Ramos (cell line): ENCODE measurements around the gene SEC22A.

Experiments
- in situ Hi-C: fragments of 300-500 bp; cut with MboI; formaldehyde crosslinking; loops from one replicate; pipeline ENCODE4 v1.14.3; 2022; ENCODE audit warnings: low sequenced_read_pairs; ENCODE audit not compliant: unreplicated experiment

SEC22A gene

GRCh38 chr3:123258811-123259420 lies 57.2 kb downstream of the SEC22A start:
- in situ Hi-C loops: no loop called here

DNA sequence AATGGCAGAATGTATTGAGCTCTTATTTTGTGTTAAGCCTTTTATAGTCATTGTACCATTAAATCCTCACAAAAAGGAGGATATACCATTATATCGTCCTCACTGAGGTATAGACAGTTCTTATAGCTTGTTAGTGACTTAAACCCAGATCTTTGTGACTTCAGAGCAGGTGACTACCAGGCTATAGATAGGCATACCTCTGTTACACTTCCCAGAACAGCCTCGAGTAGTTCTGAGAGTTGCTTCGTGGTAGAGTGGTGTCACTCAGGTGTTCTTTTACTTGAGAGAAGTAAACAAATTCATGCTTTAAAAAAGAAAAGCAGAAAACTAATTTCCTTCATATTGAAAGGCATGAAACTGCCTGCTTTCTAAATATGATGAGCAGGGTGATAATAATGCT lies 59.9 kb downstream of the SEC22A start:
- in situ Hi-C loops: no loop called here

- in situ Hi-C loops: no loop called here
These were observed 60.5 kb downstream of the SEC22A start for GRCh38 chr3:123262226-123262625.

GRCh38 chr3:123262868-123263267 lies 61.1 kb downstream of the SEC22A start:
- in situ Hi-C loops: no loop called here

DNA sequence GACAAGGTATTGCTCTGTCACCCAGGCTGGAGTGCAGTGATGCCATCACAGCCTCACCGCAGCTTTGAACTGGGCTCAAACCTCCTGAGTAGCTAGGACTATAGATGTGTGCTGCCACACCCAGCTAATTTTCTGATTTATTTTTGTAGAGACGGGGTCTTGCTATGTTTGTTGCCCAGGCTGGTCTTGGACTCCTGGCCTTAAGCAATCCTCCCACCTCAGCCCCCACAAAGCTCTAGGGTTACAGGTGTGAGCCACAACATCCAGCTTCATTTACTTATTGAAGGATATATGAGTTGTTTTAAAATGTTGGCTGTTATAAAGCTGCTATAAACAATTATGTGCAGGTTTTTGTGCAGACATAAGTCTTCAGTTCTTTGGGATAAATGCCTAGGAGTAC lies 62.2 kb downstream of the SEC22A start:
- in situ Hi-C loops: no loop called here

DNA sequence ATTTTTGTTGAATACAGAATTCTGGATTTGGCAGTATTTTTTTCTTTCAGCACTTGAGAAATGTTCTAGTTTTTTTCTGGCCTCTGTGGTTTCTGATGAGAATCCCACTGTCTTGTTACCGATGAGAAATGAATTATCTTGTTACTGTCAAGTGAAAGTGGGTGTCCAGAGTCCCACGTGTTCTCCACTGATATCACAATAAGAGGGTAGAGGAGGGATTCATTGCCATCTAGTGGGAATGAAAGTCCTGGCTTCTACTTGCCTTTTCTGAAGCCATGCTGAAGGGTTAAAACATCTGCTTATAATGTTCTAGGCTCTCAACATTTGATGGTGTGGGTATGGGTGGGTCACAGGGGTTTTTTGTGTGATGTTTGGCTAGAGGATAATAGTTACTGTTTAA lies 66.1 kb downstream of the SEC22A start:
- in situ Hi-C loops: no loop called here

GRCh38 chr3:123270818-123271217 lies 69.1 kb downstream of the SEC22A start:
- in situ Hi-C loops: no loop called here

DNA sequence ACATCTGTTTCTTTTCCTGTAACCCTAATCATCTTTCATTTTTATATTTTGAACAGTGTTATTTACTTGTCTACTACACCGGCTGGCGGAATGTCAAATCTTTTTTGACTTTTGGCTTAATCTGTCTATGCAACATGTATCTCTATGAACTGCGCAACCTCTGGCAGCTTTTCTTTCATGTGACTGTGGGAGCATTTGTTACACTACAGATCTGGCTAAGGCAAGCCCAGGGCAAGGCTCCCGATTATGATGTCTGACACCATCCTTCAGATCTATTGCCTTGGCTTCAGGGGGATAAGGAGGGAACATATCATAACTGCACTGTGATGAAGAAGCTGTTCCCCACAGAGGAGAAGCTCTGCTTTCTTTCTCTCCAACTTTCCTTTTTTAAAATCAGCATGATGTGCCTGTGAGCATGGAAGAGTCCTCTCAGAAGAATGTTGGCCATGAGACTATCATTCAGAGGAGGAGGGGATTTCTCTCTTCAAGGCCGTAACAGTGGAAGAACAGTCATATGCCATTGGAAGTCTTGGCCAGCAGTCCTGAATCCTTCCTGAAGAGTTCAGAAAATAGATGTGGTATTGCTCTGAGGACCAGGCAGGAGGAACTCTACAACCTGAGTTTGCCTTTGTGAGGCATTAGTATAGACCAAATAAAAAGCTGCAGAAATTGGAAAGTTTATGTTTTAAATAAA lies 69.9 kb downstream of the SEC22A start:
- in situ Hi-C loops: no loop called here

DNA sequence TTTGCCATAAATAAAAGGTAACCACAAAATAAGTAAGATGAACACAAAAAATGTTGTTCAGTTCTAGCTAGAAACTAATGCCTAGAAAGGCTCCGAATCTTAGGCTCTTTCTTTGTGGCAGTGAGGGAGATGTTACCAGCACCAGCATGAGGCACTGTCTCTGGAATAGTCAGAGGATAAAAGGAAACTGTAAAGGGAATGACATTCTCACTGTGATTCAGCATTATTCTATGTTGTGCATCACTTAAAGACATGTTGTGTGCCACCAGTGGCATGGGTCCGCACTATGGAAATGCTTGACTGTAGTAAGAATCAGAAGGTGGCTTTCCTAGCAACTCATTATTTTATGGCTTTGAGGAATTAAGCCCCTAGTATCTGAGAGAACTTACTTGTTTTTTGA lies 70.8 kb downstream of the SEC22A start:
- in situ Hi-C loops: no loop called here

GRCh38 chr3:123275691-123276090 lies 73.9 kb downstream of the SEC22A start:
- in situ Hi-C loops: no loop called here

DNA sequence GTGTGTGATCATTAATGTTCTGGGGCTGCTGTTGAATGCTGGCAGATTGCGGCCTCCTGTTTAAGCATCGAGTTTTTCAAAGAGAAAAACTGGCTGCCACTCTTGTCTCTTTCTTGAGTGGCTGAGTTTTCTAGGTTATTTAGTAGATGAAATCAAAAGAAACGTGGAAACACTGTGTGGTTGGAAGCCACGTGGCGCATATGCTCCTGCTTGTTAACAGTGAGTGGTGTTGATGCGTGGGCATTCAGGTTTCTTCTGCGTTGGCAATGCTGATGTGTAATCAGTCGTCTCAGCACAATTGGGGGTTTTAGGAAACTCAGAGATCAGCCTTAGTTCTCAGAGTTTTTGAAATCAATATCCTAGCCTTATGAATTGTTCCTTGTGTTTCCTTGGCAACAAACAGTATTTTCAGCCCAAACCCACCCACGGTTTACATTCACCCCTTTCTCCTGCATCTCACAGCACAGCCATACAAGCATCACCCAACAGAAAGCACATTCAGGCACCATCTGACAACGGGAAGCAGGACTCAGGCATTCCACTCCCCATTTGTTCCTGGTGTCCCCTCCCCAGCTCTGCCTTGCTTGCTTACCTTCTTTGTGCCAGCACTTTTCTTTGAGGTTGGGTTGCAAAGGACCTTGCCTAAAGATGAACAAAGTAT lies 74.7 kb downstream of the SEC22A start:
- in situ Hi-C loops: no loop called here

DNA sequence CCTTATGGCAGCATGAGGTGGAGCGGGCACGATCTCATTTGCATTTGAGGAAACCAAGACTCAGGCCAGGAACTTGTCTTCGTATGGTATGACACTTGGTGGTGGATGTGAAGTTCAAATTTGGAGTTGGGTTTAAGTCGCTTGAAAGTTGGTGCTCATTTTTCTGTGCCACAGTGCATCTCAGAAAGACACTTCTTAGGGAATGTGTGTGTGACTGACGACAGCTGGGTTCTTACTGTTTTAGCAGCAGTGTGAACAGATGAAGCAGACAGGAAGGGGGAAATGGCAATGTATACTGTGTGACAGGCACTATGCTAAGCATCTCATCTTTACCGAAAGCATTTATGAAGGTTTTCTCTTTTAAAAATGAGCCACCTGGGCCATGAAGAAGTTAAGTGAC lies 75.4 kb downstream of the SEC22A start:
- in situ Hi-C loops: no loop called here

- in situ Hi-C loops: no loop called here
These were observed 76.7 kb downstream of the SEC22A start for GRCh38 chr3:123278446-123278845.

- in situ Hi-C loops: no loop called here
These were observed 77.4 kb downstream of the SEC22A start for GRCh38 chr3:123279121-123279520.

DNA sequence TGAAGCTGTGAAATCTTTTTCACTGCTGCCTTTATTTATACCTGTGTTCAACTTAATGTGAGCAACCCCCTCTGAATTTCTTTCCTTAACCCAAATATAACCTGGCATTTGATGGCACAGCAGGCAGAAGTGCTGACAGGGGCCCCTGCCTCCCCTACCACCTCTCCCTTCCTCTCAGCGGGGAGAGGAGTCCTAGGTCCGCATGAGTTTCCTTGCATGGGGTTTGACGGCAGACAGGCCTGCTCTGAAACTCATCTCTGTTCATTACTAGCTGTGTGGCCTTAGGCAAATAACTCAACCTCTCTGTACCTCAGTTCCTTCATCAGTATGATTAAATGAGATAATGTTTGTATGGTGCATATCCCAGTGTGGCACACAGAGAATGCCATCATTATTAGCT lies 79.7 kb downstream of the SEC22A start:
- in situ Hi-C loops: no loop called here

DNA sequence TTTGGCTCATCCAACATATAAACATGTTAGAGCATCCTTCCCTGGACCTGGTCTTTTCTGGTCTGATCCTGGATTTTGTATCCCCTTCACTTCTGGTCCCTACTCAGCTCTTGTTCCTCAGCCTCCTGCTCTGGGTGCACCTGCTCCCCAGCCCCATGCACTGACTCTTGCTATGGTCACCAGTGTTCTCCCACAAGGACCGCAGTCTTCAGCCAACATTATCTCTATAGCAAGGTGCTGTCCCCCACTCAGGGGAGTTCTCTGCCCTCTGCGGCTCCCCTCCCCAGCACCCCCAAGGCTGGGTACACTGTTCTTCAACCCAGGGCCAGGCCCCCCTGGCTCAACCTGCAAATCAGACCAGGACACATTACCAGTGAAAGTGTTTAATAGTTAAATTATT lies 80.2 kb downstream of the SEC22A start:
- in situ Hi-C loops: no loop called here

DNA sequence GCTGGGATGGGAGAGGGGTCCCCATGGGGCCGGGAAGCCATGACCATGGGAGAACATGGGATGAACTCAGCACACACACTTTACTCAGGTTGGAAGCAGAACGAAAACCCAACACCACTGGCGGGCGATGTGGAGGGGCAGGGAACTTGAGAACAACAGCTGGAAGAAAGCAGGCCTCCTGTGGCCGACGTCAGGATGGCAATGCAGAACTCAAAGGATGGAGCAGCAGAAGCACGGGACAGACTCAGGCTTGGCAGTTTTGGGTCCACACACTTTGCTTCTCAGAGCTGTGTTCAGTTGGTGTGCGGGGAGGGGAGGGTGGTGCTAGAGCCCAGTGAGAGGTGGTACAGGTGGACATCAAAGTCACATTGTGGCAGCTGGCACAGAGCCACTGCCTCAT lies 80.7 kb downstream of the SEC22A start:
- in situ Hi-C loops: no loop called here

DNA sequence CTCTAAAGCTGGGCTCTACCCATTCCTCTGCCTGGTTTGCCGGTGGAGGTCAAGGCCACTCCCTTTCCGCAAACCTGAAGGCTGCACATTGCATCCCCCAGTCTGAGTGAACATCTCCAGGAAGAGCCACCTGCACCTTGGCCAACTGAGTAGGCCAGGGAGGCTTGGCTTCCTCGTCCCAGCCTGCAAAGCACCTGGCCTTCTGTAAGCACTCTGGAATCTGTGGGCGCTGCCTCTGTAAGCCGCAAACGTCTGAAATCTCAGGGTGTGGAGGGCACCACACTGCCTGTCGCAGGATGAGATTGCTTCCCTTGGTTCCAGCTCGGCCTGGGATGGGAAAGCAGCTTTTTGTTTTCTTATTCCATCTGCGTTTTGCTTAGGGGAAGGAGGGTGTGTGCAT lies 81.3 kb downstream of the SEC22A start:
- in situ Hi-C loops: no loop called here

GRCh38 chr3:123283657-123284398 lies 82.1 kb downstream of the SEC22A start:
- in situ Hi-C loops: no loop called here

DNA sequence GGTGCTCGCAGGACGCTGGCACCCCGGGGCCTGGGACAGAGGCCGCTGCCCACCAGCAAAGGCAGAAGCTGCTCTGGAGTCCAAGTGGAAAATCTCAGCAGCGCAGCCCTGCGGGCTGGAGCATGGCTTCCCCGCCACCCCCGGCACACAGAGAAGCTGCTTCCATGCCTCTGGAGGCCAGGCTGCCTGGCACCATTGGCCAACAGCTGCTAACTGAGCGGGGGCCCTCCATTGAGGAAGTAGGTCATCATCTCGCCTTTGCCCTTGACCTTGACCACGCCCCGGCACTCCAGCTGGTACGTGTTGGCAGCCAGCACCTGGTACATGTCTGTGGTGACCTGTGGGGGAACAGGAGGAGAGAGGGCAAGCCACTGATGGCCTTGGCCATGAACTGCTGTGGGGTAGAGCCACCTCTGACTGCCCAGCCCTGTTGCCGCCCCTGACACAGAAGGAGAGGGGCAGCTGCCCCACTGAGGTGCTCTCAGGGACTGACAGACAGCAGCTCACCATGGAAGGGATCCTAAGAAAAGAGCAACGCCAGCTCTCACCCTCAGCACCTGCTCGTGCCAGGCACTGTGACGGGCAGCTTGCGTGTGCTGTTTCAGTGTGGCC lies 82.8 kb downstream of the SEC22A start:
- in situ Hi-C loops: no loop called here

GRCh38 chr3:123285066-123285465 lies 83.3 kb downstream of the SEC22A start:
- in situ Hi-C loops: no loop called here
